Inflammatory macrophage (primary cell): ENCODE measurements around the gene PPP6R2.

Experiments
- DNase-seq, 2 donors: peaks; one replicate each; pipeline ENCODE4 v3.0.0-alpha.2; 2020 to 2022
- total RNA-seq, 18 experiments: gene quantifications; one replicate each; lab custom pipeline; 2026; ENCODE audit warnings: mixed read lengths in 6 of 18, inconsistent platforms in 2 of 18; lab: John Stamatoyannopoulos, UW

PPP6R2 gene
- total RNA-seq = 46.0 to 95.5 (median 65.0) reads per million in 18 experiments

GRCh38 chr22:50342651-50343540 lies at the start of gene PPP6R2:
PPP6R2 (plus strand) TSS chr22:50343327; CDS start chr22:50393909, 50,582 bp downstream.
- DNase-seq = peak; percentile 80 to 93

GRCh38 chr22:50293441-50294318 lies 49.4 kb upstream of the PPP6R2 start:
- no peak for DNase-seq

- no peak for DNase-seq
These were observed 48.8 kb upstream of the PPP6R2 start for GRCh38 chr22:50294319-50294656.

- no peak for DNase-seq
These were observed 46.3 kb upstream of the PPP6R2 start for GRCh38 chr22:50296658-50297490.

- no peak for DNase-seq
These were observed 45.4 kb upstream of the PPP6R2 start for GRCh38 chr22:50297510-50298265.

GRCh38 chr22:50298266-50298637 lies 44.9 kb upstream of the PPP6R2 start:
- no peak for DNase-seq

GRCh38 chr22:50298937-50299784 lies 44.0 kb upstream of the PPP6R2 start:
- DNase-seq = peak in 1 of 2 donors; percentile 16

GRCh38 chr22:50299785-50300619 lies 43.1 kb upstream of the PPP6R2 start:
- no peak for DNase-seq

GRCh38 chr22:50300620-50301257 lies 42.4 kb upstream of the PPP6R2 start:
- no peak for DNase-seq

GRCh38 chr22:50301581-50301991 lies 41.5 kb upstream of the PPP6R2 start:
- DNase-seq = no peak

GRCh38 chr22:50302041-50302541 lies 41.0 kb upstream of the PPP6R2 start:
- peak; percentile 16 to 50 for DNase-seq

GRCh38 chr22:50302564-50302963 lies 40.6 kb upstream of the PPP6R2 start:
- DNase-seq = no peak

GRCh38 chr22:50303515-50303847 lies 39.6 kb upstream of the PPP6R2 start:
- DNase-seq = no peak

- peak; percentile 67 to 72 for DNase-seq
These were observed 39.1 kb upstream of the PPP6R2 start for GRCh38 chr22:50303848-50304527.

- DNase-seq = peak; percentile 78 to 82
These were observed 38.4 kb upstream of the PPP6R2 start for GRCh38 chr22:50304528-50305392.

GRCh38 chr22:50305393-50305922 lies 37.7 kb upstream of the PPP6R2 start:
- DNase-seq = no peak

- DNase-seq = peak; percentile 92 to 95
These were observed 37.1 kb upstream of the PPP6R2 start for GRCh38 chr22:50305923-50306566.
